H1 (cell line): ENCODE results near the gene RGP1. TPM values are rescaled to one million over a fixed set of nuclear protein-coding genes. Genes with fewer than 3 reads are reported as not detected.

Source experiments
- CTCF ChIA-PET: fragments of 300-600 bp; sonication (Branson Sonifier 250); formaldehyde crosslinking; loops from one replicate; lab custom pipeline; 2021; ENCODE audit not compliant: partially characterized antibody; lab: Charles Lee
- POLR2A ChIA-PET: fragments of 300-600 bp; sonication (Branson Sonifier 250); formaldehyde crosslinking; loops from one replicate; lab custom pipeline; 2021; ENCODE audit warnings: inconsistent platforms; ENCODE audit not compliant: partially characterized antibody; lab: Charles Lee
- DNase-seq, 2 experiments: peaks; one replicate each; pipeline versions ENCODE4 v3.0.0 to v3.0.0-alpha.2; 2010 to 2022; ENCODE audit warnings: low spot score in 2 of 2, low read depth in 1 of 2, mixed read lengths in 1 of 2
- FAIRE-seq: peaks from 2 replicates; lab custom pipeline; 2011; peaks lifted over from hg19 to GRCh38; lab: Jason Lieb, UNC
- H2AFZ ChIP-seq: 2 replicates; pipeline ENCODE4 v1.8.1; 2012; ENCODE audit warnings: low read length, inconsistent platforms
- H2AK5ac ChIP-seq: 2 replicates; pipeline ENCODE4 v1.6.1; 2013; ENCODE audit warnings: low read depth, low read length
- H2BK120ac ChIP-seq: replicated peaks from 2 replicates; pipeline ENCODE3; 2013; ENCODE audit warnings: low read depth, low read length, inconsistent platforms
- H2BK12ac ChIP-seq: 2 replicates; pipeline ENCODE4 v1.6.1; 2013; ENCODE audit warnings: low read depth, low read length
- H2BK15ac ChIP-seq: 2 replicates; pipeline ENCODE4 v1.6.1; 2013; ENCODE audit warnings: low read length
- H2BK20ac ChIP-seq: 2 replicates; pipeline ENCODE4 v1.6.1; 2013; ENCODE audit warnings: low read length
- H2BK5ac ChIP-seq: 2 replicates; pipeline ENCODE4 v1.6.1; 2013; ENCODE audit warnings: low read depth, low read length
- H3K14ac ChIP-seq: 2 replicates; pipeline ENCODE4 v1.6.1; 2013; ENCODE audit warnings: inconsistent platforms; ENCODE audit not compliant: insufficient read length
- H3K18ac ChIP-seq: 2 replicates; pipeline ENCODE4 v1.6.1; 2013; ENCODE audit warnings: low read length; ENCODE audit errors: extremely low read depth
- H3K23ac ChIP-seq: 2 replicates; pipeline ENCODE4 v1.6.1; 2013; ENCODE audit warnings: inconsistent platforms; ENCODE audit not compliant: insufficient read length
- H3K23me2 ChIP-seq: 2 replicates; pipeline ENCODE4 v1.6.1; 2013; ENCODE audit warnings: low read depth, low read length
- H3K27ac ChIP-seq: 2 replicates; pipeline ENCODE4 v1.6.1; 2011; ENCODE audit warnings: low read depth, low read length, inconsistent platforms
- H3K27me3 ChIP-seq, 4 experiments: replicated peaks in 1 of 4; 1 replicate in 1 of 4; 2 replicates in 3 of 4; pipeline versions ENCODE4 v1.6.1 to v1.8.1; 2011 to 2013; ENCODE audit warnings: low read length in 3 of 4, mild to moderate bottlenecking in 3 of 4, inconsistent platforms in 2 of 4, mixed read lengths in 2 of 4, moderate library complexity in 1 of 4; ENCODE audit not compliant: control insufficient read depth in 3 of 4, insufficient read depth in 3 of 4; ENCODE audit errors: extremely low read depth in 1 of 4
- H3K36me3 ChIP-seq, 4 experiments: 2 replicates each; pipeline versions ENCODE4 v1.6.1 to v1.8.1; 2011 to 2013; ENCODE audit warnings: mild to moderate bottlenecking in 4 of 4, low read length in 3 of 4, moderate library complexity in 2 of 4, control low read depth in 1 of 4, inconsistent platforms in 1 of 4; ENCODE audit not compliant: insufficient read depth in 4 of 4, control insufficient read depth in 2 of 4
- H3K4ac ChIP-seq: replicated peaks from 2 replicates; pipeline ENCODE3; 2013; ENCODE audit warnings: low read length, low read depth, mixed read lengths, inconsistent platforms; ENCODE audit not compliant: insufficient read length
- H3K4me1 ChIP-seq, 4 experiments: replicated peaks in 1 of 4; 1 replicate in 1 of 4; 2 replicates in 3 of 4; pipeline versions ENCODE4 v1.6.1 to v1.8.1; 2011 to 2013; ENCODE audit warnings: low read length in 3 of 4, inconsistent platforms in 2 of 4, mixed read lengths in 1 of 4; ENCODE audit not compliant: insufficient read depth in 4 of 4, control insufficient read depth in 3 of 4
- H3K4me2 ChIP-seq, 2 experiments: 2 replicates each; pipeline versions ENCODE4 v1.6.1 to v1.8.1; 2011 to 2013; ENCODE audit warnings: low read depth in 2 of 2, low read length in 2 of 2, control low read depth in 1 of 2, inconsistent platforms in 1 of 2, mild to moderate bottlenecking in 1 of 2; ENCODE audit not compliant: insufficient read depth in 1 of 2
- H3K4me3 ChIP-seq, 4 experiments: fragments of 200-600, 300-600 bp in 1 of 4; sonication (generic), shearing (Covaris generic), sonication (Bioruptor Twin) in 1 of 4; 2 replicates each; pipeline versions ENCODE4 v1.5.1 to v1.8.1; 2011 to 2016; ENCODE audit warnings: low read length in 4 of 4, low read depth in 3 of 4, control low read depth in 2 of 4, inconsistent platforms in 2 of 4, mild to moderate bottlenecking in 2 of 4, mixed read lengths in 1 of 4, moderate library complexity in 1 of 4; ENCODE audit not compliant: insufficient read depth in 2 of 4; ENCODE audit errors: extremely low read depth in 1 of 4
- H3K56ac ChIP-seq: replicated peaks from 2 replicates; pipeline ENCODE3; 2013; ENCODE audit warnings: low read depth, mild to moderate bottlenecking, mixed read lengths, low read length, inconsistent platforms; ENCODE audit not compliant: insufficient read length
- H3K79me1 ChIP-seq: 2 replicates; pipeline ENCODE4 v1.6.1; 2013; ENCODE audit warnings: low read depth, low read length, control low read depth
- H3K79me2 ChIP-seq, 2 experiments: 2 replicates each; pipeline versions ENCODE4 v1.6.1 to v1.8.1; 2012 to 2013; ENCODE audit warnings: low read length in 2 of 2, mild to moderate bottlenecking in 2 of 2, inconsistent platforms in 1 of 2; ENCODE audit not compliant: insufficient read depth in 2 of 2, control insufficient read depth in 1 of 2
- H3K9ac ChIP-seq, 4 experiments: replicated peaks in 1 of 4; 1 replicate in 1 of 4; 2 replicates in 3 of 4; pipeline versions ENCODE4 v1.6.1 to v1.8.1; 2011 to 2013; ENCODE audit warnings: low read depth in 3 of 4, low read length in 3 of 4, control low read depth in 2 of 4, mild to moderate bottlenecking in 2 of 4, moderate library complexity in 2 of 4, inconsistent platforms in 1 of 4; ENCODE audit errors: extremely low read depth in 1 of 4
- H3K9me3 ChIP-seq, 2 experiments: 2 replicates each; pipeline versions ENCODE4 v1.6.1 to v1.8.1; 2012 to 2013; ENCODE audit warnings: mild to moderate bottlenecking in 2 of 2, moderate library complexity in 2 of 2, control low read depth in 1 of 2, inconsistent platforms in 1 of 2, low read depth in 1 of 2, low read length in 1 of 2, mixed read lengths in 1 of 2; ENCODE audit not compliant: insufficient read depth in 2 of 2
- H4K20me1 ChIP-seq, 2 experiments: replicated peaks in 1 of 2; 2 replicates each; pipeline versions ENCODE3 to v1.8.1; 2011 to 2013; ENCODE audit warnings: inconsistent platforms in 2 of 2, low read length in 2 of 2, mild to moderate bottlenecking in 1 of 2; ENCODE audit not compliant: insufficient read depth in 2 of 2, control insufficient read depth in 1 of 2
- H4K5ac ChIP-seq: 2 replicates; pipeline ENCODE4 v1.6.1; 2013; ENCODE audit warnings: low read length, low read depth, mixed read lengths, inconsistent platforms; ENCODE audit not compliant: insufficient read length
- H4K8ac ChIP-seq: 2 replicates; pipeline ENCODE4 v1.8.0; 2013; ENCODE audit warnings: mild to moderate bottlenecking, moderate library complexity, low read length, inconsistent platforms; ENCODE audit not compliant: insufficient read depth; ENCODE audit errors: extremely low read depth
- H4K91ac ChIP-seq: replicated peaks from 2 replicates; pipeline ENCODE3; 2013; ENCODE audit warnings: low read length, mixed read lengths, inconsistent platforms; ENCODE audit not compliant: insufficient read length
- CBX5 ChIP-seq: fragments of 300-800, 300-1000 bp; sonication (generic); IDR thresholded peaks from 2 replicates; pipeline ENCODE4 v1.7.1; 2016; ENCODE audit warnings: antibody characterized with exemption, low read length, low read depth
- EZH2 ChIP-seq: fragments of 200-600 bp; sonication (generic); IDR thresholded peaks from 2 replicates; pipeline ENCODE4 v1.7.1; 2012; ENCODE audit warnings: low read depth, mild to moderate bottlenecking, moderate library complexity, low read length, inconsistent platforms; ENCODE audit not compliant: severe bottlenecking
- FOSL1 ChIP-seq: IDR thresholded peaks from 2 replicates; pipeline ENCODE4 v1.6.1; 2011; ENCODE audit warnings: mild to moderate bottlenecking, low read depth, low read length, moderate library complexity; ENCODE audit not compliant: insufficient read depth
- GABPA ChIP-seq: IDR thresholded peaks from 2 replicates; pipeline ENCODE4 v1.6.1; 2011; ENCODE audit warnings: mild to moderate bottlenecking, low read length, moderate library complexity, borderline replicate concordance; ENCODE audit not compliant: insufficient read depth
- GTF2F1 ChIP-seq: IDR thresholded peaks from 2 replicates; pipeline ENCODE4 v1.6.1; 2012; ENCODE audit warnings: low read depth, low read length, improper control_type of control experiment, borderline replicate concordance
- HDAC2 ChIP-seq, 2 experiments: fragments of 300-600 bp in 1 of 2; sonication (generic) in 1 of 2; IDR thresholded peaks; 2 replicates each; pipeline ENCODE4 v1.6.1; 2011 to 2012; ENCODE audit warnings: low read depth in 2 of 2, low read length in 2 of 2, mild to moderate bottlenecking in 2 of 2, moderate library complexity in 2 of 2, borderline replicate concordance in 1 of 2, inconsistent platforms in 1 of 2
- RBBP5 ChIP-seq: IDR thresholded peaks from 2 replicates; pipeline ENCODE4 v1.7.1; 2012; ENCODE audit warnings: low read depth, mild to moderate bottlenecking, inconsistent platforms, low read length, moderate library complexity, borderline replicate concordance
- SP1 ChIP-seq: IDR thresholded peaks from 2 replicates; pipeline ENCODE4 v1.6.1; 2011; ENCODE audit warnings: low read depth, low read length
- SRF ChIP-seq: IDR thresholded peaks from 2 replicates; pipeline ENCODE4 v1.6.1; 2011; ENCODE audit warnings: mild to moderate bottlenecking, low read depth, low read length, moderate library complexity
- TBP ChIP-seq: IDR thresholded peaks from 2 replicates; pipeline ENCODE4 v1.6.1; 2011; ENCODE audit warnings: low read depth, low read length, improper control_type of control experiment
- ZNF274 ChIP-seq: IDR thresholded peaks from 2 replicates; pipeline ENCODE4 v1.7.0; 2012; ENCODE audit warnings: low read length, borderline replicate concordance; ENCODE audit errors: extremely low read depth
- polyA plus RNA-seq, 7 experiments: library from polyadenylated mRNA; depleted of rRNA in 3 of 7; stranded (reverse) in 5 of 7; unstranded in 2 of 7; fragments of >200 nt in 5 of 7; fragments of 200-250 nt in 2 of 7; gene quantifications; 1 replicate in 5 of 7; 2 replicates in 1 of 7; 4 replicates in 1 of 7; pipeline versions ENCODE4 v1.2.1 to v1.2.3, GENCODE V29; 2011 to 2013; ENCODE audit warnings: missing spikeins in 2 of 7, mixed read lengths in 2 of 7
- total RNA-seq: library from RNA; stranded (reverse); fragmentation: NEBNext Ultra II Directional; extraction: Animal tissue kit (Norgen Biotek cat#: 25700); gene quantifications from 2 replicates; pipeline ENCODE4 v1.2.1, GENCODE V29; 2021
- TF ChIP-seq, protein P1 (sequence below): IDR thresholded peaks from 2 replicates; pipeline ENCODE4 v1.6.1; 2012; ENCODE audit warnings: inconsistent platforms

RGP1 gene
- total and polyA plus RNA-seq, 2 of the 8 experiments (the other 6 are each of a cell fraction or from before 2014, with no cell fraction given) = 11.8 to 22.7 TPM

DNA sequence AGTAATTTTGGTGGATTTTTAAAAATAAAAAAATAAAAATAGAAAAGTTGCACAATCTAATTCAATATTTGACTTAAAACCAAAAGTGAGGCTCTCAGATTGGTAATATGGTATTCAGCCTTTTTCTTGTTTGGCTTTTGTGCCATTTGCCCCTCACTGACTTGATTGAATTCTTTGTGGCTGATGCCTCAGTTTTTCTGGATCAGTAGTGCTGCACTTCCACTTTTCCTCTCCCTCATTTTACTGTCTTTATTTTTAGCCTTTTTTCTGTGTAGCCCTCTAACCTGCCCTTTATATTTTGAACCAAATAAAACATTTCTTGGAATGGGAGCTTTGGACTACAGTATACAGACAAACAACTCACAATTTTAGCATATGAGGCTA, 8.8 kb downstream of the RGP1 start:
- Histone ChIP-seq H2AFZ (no peak overlapping the region), H3K9me3 (no peaks in the 10 kb centered on the region), H3K27me3 (no peaks in the 10 kb centered on the region), H3K23me2 (no peaks in the 10 kb centered on the region; the same call in 1 of the 2 replicates), H3K79me1 (no peaks in the 10 kb centered on the region), H3K4me2 (peak overlapping the region; percentile 90 to 97), H3K14ac (no peak overlapping the region), H3K4me3 (peak overlapping the region; percentile 85 to 92 (median 90)), H3K4ac (no peak overlapping the region), H3K36me3 (peaks cover 0 to 7% (median 5%) of the 10 kb centered on the region in 4 experiments; a peak in 5 of 8 replicates), H2BK20ac (no peak overlapping the region), H2BK5ac (no peak overlapping the region), H2BK12ac (no peak overlapping the region), H2BK120ac (no peak overlapping the region), H3K18ac (no peak overlapping the region), H3K27ac (no peak overlapping the region), H2BK15ac (no peak overlapping the region), H3K9ac (no peak overlapping the region), H4K91ac (no peak overlapping the region)
- DNase-seq = no peak
- FAIRE-seq = no peak
- POLR2A ChIA-PET = interaction anchor here (0.7 to 2.1 kb wide), 3 partner anchors 9 to 21 kb away, joined by 5 to 8 read pairs (median 6); partner anchors contain the start of genes GBA2 and RGP1
- no peak for TF ChIP-seq SRF
- no peak for TF ChIP-seq CBX5
- TF ChIP-seq HDAC2 (IDR thresholded peaks at IDR 0.05; ENCODE audit: borderline replicate concordance in 1 of 2, low read depth in 2 of 2, low read length in 2 of 2) = no peak
- no peak for TF ChIP-seq GTF2F1
- TF ChIP-seq, protein P1, sequence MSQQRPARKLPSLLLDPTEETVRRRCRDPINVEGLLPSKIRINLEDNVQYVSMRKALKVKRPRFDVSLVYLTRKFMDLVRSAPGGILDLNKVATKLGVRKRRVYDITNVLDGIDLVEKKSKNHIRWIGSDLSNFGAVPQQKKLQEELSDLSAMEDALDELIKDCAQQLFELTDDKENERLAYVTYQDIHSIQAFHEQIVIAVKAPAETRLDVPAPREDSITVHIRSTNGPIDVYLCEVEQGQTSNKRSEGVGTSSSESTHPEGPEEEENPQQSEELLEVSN = no peak
- TF ChIP-seq RBBP5 = no peak
- TF ChIP-seq GABPA = no peak
- TF ChIP-seq ZNF274 = no peak
- TF ChIP-seq TBP = no peak
- TF ChIP-seq SP1 = no peak
- no peak for TF ChIP-seq EZH2
- TF ChIP-seq FOSL1 = no peak
- TF ChIP-seq, all 59 proteins: peak for 0
- Histone ChIP-seq H2AK5ac (no peak overlapping the region), H3K56ac (no peak overlapping the region), H4K5ac (no peak overlapping the region), H4K20me1 (no peaks in the 10 kb centered on the region), H3K79me2 (peaks cover 0 to 24% of the 10 kb centered on the region in 2 experiments; a peak in 2 of 4 replicates), H3K23ac (no peak overlapping the region), H3K4me1 (peaks cover 0 to 5% (median 0%) of the 10 kb centered on the region in 4 experiments; a peak in 2 of 7 replicates), H4K8ac (no peak overlapping the region)
- CTCF ChIA-PET = interaction anchor here (0.7 to 0.9 kb wide), 2 partner anchors 10 to 96 kb away, joined by 3 read pairs; no protein-coding TSS in a partner anchor
